ENCODE measurements around the gene PRR9. TPM values are rescaled to one million over a fixed set of nuclear protein-coding genes. Genes with fewer than 3 reads are reported as not detected.

PRR9 gene
- total RNA-seq, 2 experiments from 2014 or later, result not detected

DNA sequence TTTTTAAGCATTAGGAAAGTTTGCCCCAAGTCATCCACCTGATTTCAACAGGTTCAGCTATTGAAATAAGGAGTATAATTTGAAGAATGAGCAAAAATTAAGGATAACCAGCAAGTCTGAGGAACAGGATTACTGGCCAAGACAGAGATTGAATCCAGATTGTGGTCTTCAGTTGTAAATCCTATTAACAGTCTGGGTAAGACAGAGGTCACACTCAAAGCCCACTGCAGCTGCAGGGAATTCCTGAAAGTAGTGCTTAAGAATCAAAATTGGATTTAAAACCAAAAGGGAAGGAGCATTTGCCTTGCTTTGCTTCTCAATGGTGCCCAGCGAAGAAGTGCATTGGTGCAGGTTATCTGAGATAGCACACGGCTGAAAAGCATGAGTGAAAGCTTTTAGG is 35.7 kb downstream of the PRR9 start:
- ChIA-PET POLR2A (no interaction called here), CTCF (ENCODE audit: unreplicated experiment) (interaction anchor here (0.8 kb wide), 1 partner anchor 10 kb away, joined by 3 read pairs; no protein-coding TSS in a partner anchor)
- H3K4me3 ChIP-seq (ENCODE audit: low read depth, low read length, poor library complexity, severe bottlenecking), result no peak overlapping the region
- no peaks in the 10 kb centered on the region for H3K9me2 ChIP-seq (ENCODE audit: insufficient read depth, low read length)
- intact Hi-C loops (cut with micrococcal nuclease; ENCODE audit: unreplicated experiment), result no loop called here
- H3K36me3 ChIP-seq (ENCODE audit: insufficient read depth, low read length), result no peaks in the 10 kb centered on the region
- no peak for TF ChIP-seq EZH2phosphoT487 (IDR thresholded peaks at IDR 0.05; ENCODE audit: borderline replicate concordance, low read depth, low read length)
- TF ChIP-seq, protein P1, sequence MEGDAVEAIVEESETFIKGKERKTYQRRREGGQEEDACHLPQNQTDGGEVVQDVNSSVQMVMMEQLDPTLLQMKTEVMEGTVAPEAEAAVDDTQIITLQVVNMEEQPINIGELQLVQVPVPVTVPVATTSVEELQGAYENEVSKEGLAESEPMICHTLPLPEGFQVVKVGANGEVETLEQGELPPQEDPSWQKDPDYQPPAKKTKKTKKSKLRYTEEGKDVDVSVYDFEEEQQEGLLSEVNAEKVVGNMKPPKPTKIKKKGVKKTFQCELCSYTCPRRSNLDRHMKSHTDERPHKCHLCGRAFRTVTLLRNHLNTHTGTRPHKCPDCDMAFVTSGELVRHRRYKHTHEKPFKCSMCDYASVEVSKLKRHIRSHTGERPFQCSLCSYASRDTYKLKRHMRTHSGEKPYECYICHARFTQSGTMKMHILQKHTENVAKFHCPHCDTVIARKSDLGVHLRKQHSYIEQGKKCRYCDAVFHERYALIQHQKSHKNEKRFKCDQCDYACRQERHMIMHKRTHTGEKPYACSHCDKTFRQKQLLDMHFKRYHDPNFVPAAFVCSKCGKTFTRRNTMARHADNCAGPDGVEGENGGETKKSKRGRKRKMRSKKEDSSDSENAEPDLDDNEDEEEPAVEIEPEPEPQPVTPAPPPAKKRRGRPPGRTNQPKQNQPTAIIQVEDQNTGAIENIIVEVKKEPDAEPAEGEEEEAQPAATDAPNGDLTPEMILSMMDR (conservative IDR thresholded peaks at IDR 0.05; ENCODE audit: low read length), result no peak
- H3K27ac ChIP-seq (ENCODE audit: low read depth, low read length, poor library complexity, severe bottlenecking), result no peak overlapping the region
- DNase-seq (ENCODE audit: low spot score), result no peak
- H3K4me1 ChIP-seq (ENCODE audit: insufficient read depth, low read length, poor library complexity, severe bottlenecking), result no peaks in the 10 kb centered on the region
- H4K20me1 ChIP-seq (ENCODE audit: insufficient read depth, low read length), result no peaks in the 10 kb centered on the region
- H3K79me2 ChIP-seq (ENCODE audit: insufficient read depth, low read depth, low read length), result no peaks in the 10 kb centered on the region
- no peak overlapping the region for H2AFZ ChIP-seq (ENCODE audit: low read length)
- H3K4me2 ChIP-seq (ENCODE audit: low read length), result no peak overlapping the region
- H3K9me3 ChIP-seq (ENCODE audit: low read length), result no peaks in the 10 kb centered on the region
- no TSS peak for BruUV-seq (replicated peaks)

DNA sequence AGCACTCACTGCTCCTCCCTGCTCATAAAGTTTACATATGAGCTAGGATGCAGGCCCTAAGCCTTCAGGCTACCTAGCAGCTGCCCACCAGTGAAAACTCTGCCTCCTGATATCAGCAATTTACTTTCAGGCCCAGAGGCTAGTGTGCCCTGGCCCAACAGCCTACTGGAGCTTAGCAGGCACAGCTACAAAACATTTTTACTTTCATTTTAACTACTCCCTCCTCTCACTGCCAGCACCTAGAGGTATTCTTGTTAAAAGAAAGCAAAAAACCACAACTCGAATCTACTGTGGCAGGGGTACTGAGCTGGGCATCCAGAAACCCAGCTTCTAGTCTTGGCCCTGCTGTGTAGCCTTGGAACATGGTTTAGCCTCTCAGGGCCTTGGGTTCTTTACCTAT is 36.3 kb downstream of the PRR9 start:
- no peak overlapping the region for H2AFZ ChIP-seq (ENCODE audit: low read length)
- ChIA-PET POLR2A (no interaction called here), CTCF (ENCODE audit: unreplicated experiment) (interaction anchor here (0.8 kb wide), 1 partner anchor 9 kb away, joined by 3 read pairs; no protein-coding TSS in a partner anchor)
- no peaks in the 10 kb centered on the region for H4K20me1 ChIP-seq (ENCODE audit: insufficient read depth, low read length)
- intact Hi-C loops (cut with micrococcal nuclease; ENCODE audit: unreplicated experiment), result no loop called here
- H3K79me2 ChIP-seq (ENCODE audit: insufficient read depth, low read depth, low read length), result no peaks in the 10 kb centered on the region
- no peaks in the 10 kb centered on the region for H3K9me2 ChIP-seq (ENCODE audit: insufficient read depth, low read length)
- no peaks in the 10 kb centered on the region for H3K36me3 ChIP-seq (ENCODE audit: insufficient read depth, low read length)
- BruUV-seq (replicated peaks), result no TSS peak
- no peak for TF ChIP-seq EZH2phosphoT487 (IDR thresholded peaks at IDR 0.05; ENCODE audit: borderline replicate concordance, low read depth, low read length)
- TF ChIP-seq, protein P1 (conservative IDR thresholded peaks at IDR 0.05; ENCODE audit: low read length), result no peak
- no peak overlapping the region for H3K27ac ChIP-seq (ENCODE audit: low read depth, low read length, poor library complexity, severe bottlenecking)
- H3K9me3 ChIP-seq (ENCODE audit: low read length), result no peaks in the 10 kb centered on the region
- no peak for DNase-seq (ENCODE audit: low spot score)
- H3K4me3 ChIP-seq (ENCODE audit: low read depth, low read length, poor library complexity, severe bottlenecking), result no peak overlapping the region
- no peak overlapping the region for H3K4me2 ChIP-seq (ENCODE audit: low read length)
- H3K4me1 ChIP-seq (ENCODE audit: insufficient read depth, low read length, poor library complexity, severe bottlenecking), result no peaks in the 10 kb centered on the region

DNA sequence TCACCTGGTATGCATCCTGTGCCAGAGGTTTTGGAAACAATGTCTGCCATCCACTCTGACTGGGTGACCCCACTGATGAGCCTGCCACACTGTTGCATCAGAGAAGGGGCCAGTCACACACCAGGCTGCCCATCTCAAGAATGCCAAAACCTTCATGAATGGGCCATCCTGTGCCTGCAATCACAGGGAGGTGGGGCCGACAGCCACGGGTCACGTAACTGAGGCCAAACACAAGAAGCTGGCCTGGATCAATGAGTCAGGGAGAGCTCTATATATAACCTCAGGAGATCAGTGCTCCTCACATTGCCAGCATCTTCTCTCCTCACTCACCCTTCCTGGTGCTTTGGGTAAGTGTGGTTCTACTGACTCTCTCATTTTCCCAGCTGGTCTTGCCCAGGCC is 42.0 kb downstream of the PRR9 start, which contains the start of gene LORICRIN:
Gene LORICRIN, plus strand, starts transcription at position 301 of the 400 bp plus-strand sequence. CDS start 1,263 bp downstream, outside the sequence.
- POLR2A ChIA-PET, result no interaction called here
- CTCF ChIA-PET (ENCODE audit: unreplicated experiment), result no interaction called here
- Histone ChIP-seq H4K20me1 (ENCODE audit: insufficient read depth, low read length) (no peaks in the 10 kb centered on the region), H3K9me3 (ENCODE audit: low read length) (no peaks in the 10 kb centered on the region), H3K4me3 (ENCODE audit: low read depth, low read length, poor library complexity, severe bottlenecking) (no peak within 1 kb of the TSS), H3K9me2 (ENCODE audit: insufficient read depth, low read length) (no peaks in the 10 kb centered on the region), H3K4me1 (ENCODE audit: insufficient read depth, low read length, poor library complexity, severe bottlenecking) (no peaks in the 10 kb centered on the region), H2AFZ (ENCODE audit: low read length) (no peak within 1 kb of the TSS), H3K4me2 (ENCODE audit: low read length) (no peak within 1 kb of the TSS), H3K27ac (ENCODE audit: low read depth, low read length, poor library complexity, severe bottlenecking) (no peak within 1 kb of the TSS), H3K79me2 (ENCODE audit: insufficient read depth, low read depth, low read length) (no peaks in the 10 kb centered on the region), H3K36me3 (ENCODE audit: insufficient read depth, low read length) (no peaks in the 10 kb centered on the region)
- BruUV-seq (replicated peaks), result no TSS peak
- no peak for DNase-seq (ENCODE audit: low spot score)
- intact Hi-C loops (cut with micrococcal nuclease; ENCODE audit: unreplicated experiment), result no loop called here
- TF ChIP-seq, protein P1 (conservative IDR thresholded peaks at IDR 0.05; ENCODE audit: low read length), result no peak
- no peak for TF ChIP-seq EZH2phosphoT487 (IDR thresholded peaks at IDR 0.05; ENCODE audit: borderline replicate concordance, low read depth, low read length)

Data from OCI-LY7 (cell line).